Stimulated activated naive CD8-positive, alpha-beta T cell treated with anti-CD3 and anti-CD28 coated beads, Interleukin-15, Interleukin-2, amounts not matched to agents 100 U/mL and 50 U/mL, for 24 hours (primary cell): ENCODE measurements around the gene FOXL3.
"Not testable (repeated sequence)": the region's sequence is repeated elsewhere in the genome, so short reads cannot be mapped to it uniquely, and the experiment has no call there.

Experiments
- ATAC-seq: fragments of 150-1000 bp; cut with Tn5 transposase; one replicate; pipeline ENCODE4 v1.10.0; 2021
- DNase-seq: peaks from one replicate; pipeline ENCODE4 v3.0.0; 2021

FOXL3 gene

GRCh38 chr7:289756-290553, at the start of gene FOXL3:
Gene FOXL3, plus strand, starts transcription at chr7:290170. Its CDS starts 0 bp downstream, at chr7:290170.
- DNase-seq (no peak), ATAC-seq (no peak)

- DNase-seq (peak; percentile 21), ATAC-seq (peak; percentile 51)
These were observed 49.0 kb upstream of the FOXL3 start for GRCh38 chr7:240887-241421.

GRCh38 chr7:241513-241912, 48.5 kb upstream of the FOXL3 start:
- DNase-seq (no peak), ATAC-seq (no peak)

GRCh38 chr7:242826-243579, 47.0 kb upstream of the FOXL3 start:
- DNase-seq, ATAC-seq: not testable (repeated sequence)

- not testable (repeated sequence) for DNase-seq, ATAC-seq
These were observed 46.4 kb upstream of the FOXL3 start for GRCh38 chr7:243580-243978.

GRCh38 chr7:244974-245373, 45.0 kb upstream of the FOXL3 start:
- ATAC-seq (no peak), DNase-seq (no peak)

GRCh38 chr7:245574-246295, 44.2 kb upstream of the FOXL3 start:
- no peak for DNase-seq
- ATAC-seq = no peak

GRCh38 chr7:246451-246850, 43.5 kb upstream of the FOXL3 start:
- no peak for DNase-seq
- ATAC-seq = no peak

- DNase-seq = no peak
- no peak for ATAC-seq
These were observed 42.8 kb upstream of the FOXL3 start for GRCh38 chr7:247181-247580.

- ATAC-seq = no peak
These were observed 42.3 kb upstream of the FOXL3 start for GRCh38 chr7:247636-248035.

GRCh38 chr7:248732-249435, 41.1 kb upstream of the FOXL3 start:
- no peak for ATAC-seq
- no peak for DNase-seq

More at GRCh38 chr7:247636-248035, 42.3 kb upstream of the FOXL3 start:
- DNase-seq = no peak

- no peak for ATAC-seq
- no peak for DNase-seq
These were observed 40.0 kb upstream of the FOXL3 start for GRCh38 chr7:249989-250388.

- DNase-seq (no peak), ATAC-seq (no peak)
These were observed 39.4 kb upstream of the FOXL3 start for GRCh38 chr7:250523-250922.

GRCh38 chr7:251005-251404, 39.0 kb upstream of the FOXL3 start:
- ATAC-seq (no peak), DNase-seq (no peak)

- DNase-seq = no peak
- ATAC-seq = no peak
These were observed 38.4 kb upstream of the FOXL3 start for GRCh38 chr7:251446-252175.

- DNase-seq = no peak
- no peak for ATAC-seq
These were observed 37.6 kb upstream of the FOXL3 start for GRCh38 chr7:252216-252965.

- no peak for DNase-seq
- ATAC-seq = no peak
These were observed 37.0 kb upstream of the FOXL3 start for GRCh38 chr7:252981-253380.

GRCh38 chr7:253581-254336, 36.2 kb upstream of the FOXL3 start:
- ATAC-seq = no peak

GRCh38 chr7:254337-255037, 35.5 kb upstream of the FOXL3 start:
- DNase-seq (no peak), ATAC-seq (no peak)

More at GRCh38 chr7:253581-254336, 36.2 kb upstream of the FOXL3 start:
- DNase-seq = no peak
